HepG2 (cell line): ENCODE measurements around the gene CYP4A22. TPM values are rescaled to one million over a fixed set of nuclear protein-coding genes. Genes with fewer than 3 reads are reported as not detected.
A peak's percentile ranks its signal among the peaks of the same experiment; 100 is the strongest.

Experiments used
- AKAP8 ChIP-seq: sonication (generic); formaldehyde crosslinking; IDR thresholded peaks from 2 replicates; pipeline ENCODE4 v1.5.1; 2020; ENCODE audit warnings: mild to moderate bottlenecking, missing genetic modification reagents
- FOXO4 ChIP-seq: sonication (generic); formaldehyde crosslinking; conservative IDR thresholded peaks from 2 replicates; pipeline ENCODE4 v1.8.1; 2023; ENCODE audit warnings: missing genetic modification reagents
- HINFP ChIP-seq: sonication (generic); formaldehyde crosslinking; IDR thresholded peaks from 2 replicates; pipeline ENCODE4 v1.4.0; 2020; ENCODE audit warnings: low read depth, mild to moderate bottlenecking, missing genetic modification reagents
- KDM1A ChIP-seq: IDR thresholded peaks from 2 replicates; pipeline ENCODE4 v1.6.1; 2016; ENCODE audit warnings: missing compliant biosample characterization
- PATZ1 ChIP-seq: sonication (generic); formaldehyde crosslinking; IDR thresholded peaks from 2 replicates; pipeline ENCODE4 v1.4.0; 2020; ENCODE audit warnings: missing genetic modification reagents
- PHF5A ChIP-seq: IDR thresholded peaks from one replicate; pipeline ENCODE4 v1.6.1; 2018; ENCODE audit warnings: low read depth, missing genetic modification reagents; ENCODE audit not compliant: unreplicated experiment
- SATB2 ChIP-seq: sonication (generic); formaldehyde crosslinking; IDR thresholded peaks from 2 replicates; pipeline ENCODE4 v1.5.0; 2020; ENCODE audit warnings: missing genetic modification reagents
- TRIM24 ChIP-seq: sonication (generic); formaldehyde crosslinking; IDR thresholded peaks from 2 replicates; pipeline ENCODE4 v1.8.0; 2022; ENCODE audit warnings: mild to moderate bottlenecking, missing genetic modification reagents
- ZBTB7B ChIP-seq: sonication (generic); formaldehyde crosslinking; IDR thresholded peaks from 2 replicates; pipeline ENCODE4 v1.4.0; 2020; ENCODE audit warnings: missing genetic modification reagents
- ZNF234 ChIP-seq: sonication (generic); formaldehyde crosslinking; conservative IDR thresholded peaks from 2 replicates; pipeline ENCODE4 v1.5.1; 2020; ENCODE audit warnings: mild to moderate bottlenecking, missing genetic modification reagents
- ZNF292 ChIP-seq: sonication (generic); formaldehyde crosslinking; IDR thresholded peaks from 2 replicates; pipeline ENCODE4 v1.8.1; 2022; ENCODE audit warnings: mild to moderate bottlenecking, low read depth, missing genetic modification reagents, borderline replicate concordance
- ZNF337 ChIP-seq: sonication (generic); formaldehyde crosslinking; IDR thresholded peaks from 2 replicates; pipeline ENCODE4 v1.5.1; 2020; ENCODE audit warnings: missing genetic modification reagents, low read depth, mild to moderate bottlenecking, borderline replicate concordance
- ZNF383 ChIP-seq: sonication (generic); formaldehyde crosslinking; IDR thresholded peaks from 2 replicates; pipeline ENCODE4 v1.4.0; 2020; ENCODE audit warnings: missing genetic modification reagents, mild to moderate bottlenecking, borderline replicate concordance
- ZNF546 ChIP-seq: sonication (generic); formaldehyde crosslinking; conservative IDR thresholded peaks from 2 replicates; pipeline ENCODE4 v1.8.1; 2023; ENCODE audit warnings: mild to moderate bottlenecking, missing genetic modification reagents
- ZNF598 ChIP-seq: sonication (generic); formaldehyde crosslinking; IDR thresholded peaks from 2 replicates; pipeline ENCODE4 v1.5.1; 2020; ENCODE audit warnings: mild to moderate bottlenecking, missing genetic modification reagents, borderline replicate concordance
- ZNF7 ChIP-seq: IDR thresholded peaks from 2 replicates; pipeline ENCODE4 v1.6.1; 2016; ENCODE audit warnings: missing biosample characterization, missing genetic modification reagents
- polyA plus RNA-seq, 8 experiments: library from polyadenylated mRNA; depleted of rRNA in 3 of 8; stranded (reverse) in 7 of 8; unstranded in 1 of 8; fragments of >200 nt; fragmentation: Illumina TruSeq in 4 of 8; extraction: Trizol in 4 of 8; gene quantifications; 2 replicates each; pipeline versions ENCODE4 v1.2.1 to v1.2.3, GENCODE V29; 2011 to 2016; ENCODE audit warnings: low read depth in 4 of 8, missing spikeins in 1 of 8, mixed read lengths in 1 of 8; ENCODE audit not compliant: insufficient read depth in 1 of 8
- total RNA-seq, 5 experiments: library from RNA; depleted of rRNA; stranded (reverse); fragments of >200 nt; fragmentation: Illumina TruSeq; extraction: Trizol; gene quantifications; 2 replicates each; pipeline ENCODE4 v1.2.3, GENCODE V29; 2016; ENCODE audit warnings: low read depth in 1 of 5
- TF ChIP-seq, protein P1 (sequence below): sonication (generic); formaldehyde crosslinking; IDR thresholded peaks from 2 replicates; pipeline ENCODE4 v1.5.0; 2020; ENCODE audit warnings: mild to moderate bottlenecking, missing genetic modification reagents, borderline replicate concordance
- TF ChIP-seq, protein P2 (sequence below): sonication (generic); formaldehyde crosslinking; IDR thresholded peaks from 2 replicates; pipeline ENCODE4 v1.5.1; 2020; ENCODE audit warnings: missing genetic modification reagents, mild to moderate bottlenecking, borderline replicate concordance
- TF ChIP-seq, protein P3 (sequence below): sonication (generic); formaldehyde crosslinking; IDR thresholded peaks from 2 replicates; pipeline ENCODE4 v1.8.1; 2023; ENCODE audit warnings: missing genetic modification reagents, mild to moderate bottlenecking, borderline replicate concordance

CYP4A22 gene
- total and polyA plus RNA-seq, 2 of the 13 experiments (the other 11 are each of a cell fraction or from before 2014, with no cell fraction given) = not detected

DNA sequence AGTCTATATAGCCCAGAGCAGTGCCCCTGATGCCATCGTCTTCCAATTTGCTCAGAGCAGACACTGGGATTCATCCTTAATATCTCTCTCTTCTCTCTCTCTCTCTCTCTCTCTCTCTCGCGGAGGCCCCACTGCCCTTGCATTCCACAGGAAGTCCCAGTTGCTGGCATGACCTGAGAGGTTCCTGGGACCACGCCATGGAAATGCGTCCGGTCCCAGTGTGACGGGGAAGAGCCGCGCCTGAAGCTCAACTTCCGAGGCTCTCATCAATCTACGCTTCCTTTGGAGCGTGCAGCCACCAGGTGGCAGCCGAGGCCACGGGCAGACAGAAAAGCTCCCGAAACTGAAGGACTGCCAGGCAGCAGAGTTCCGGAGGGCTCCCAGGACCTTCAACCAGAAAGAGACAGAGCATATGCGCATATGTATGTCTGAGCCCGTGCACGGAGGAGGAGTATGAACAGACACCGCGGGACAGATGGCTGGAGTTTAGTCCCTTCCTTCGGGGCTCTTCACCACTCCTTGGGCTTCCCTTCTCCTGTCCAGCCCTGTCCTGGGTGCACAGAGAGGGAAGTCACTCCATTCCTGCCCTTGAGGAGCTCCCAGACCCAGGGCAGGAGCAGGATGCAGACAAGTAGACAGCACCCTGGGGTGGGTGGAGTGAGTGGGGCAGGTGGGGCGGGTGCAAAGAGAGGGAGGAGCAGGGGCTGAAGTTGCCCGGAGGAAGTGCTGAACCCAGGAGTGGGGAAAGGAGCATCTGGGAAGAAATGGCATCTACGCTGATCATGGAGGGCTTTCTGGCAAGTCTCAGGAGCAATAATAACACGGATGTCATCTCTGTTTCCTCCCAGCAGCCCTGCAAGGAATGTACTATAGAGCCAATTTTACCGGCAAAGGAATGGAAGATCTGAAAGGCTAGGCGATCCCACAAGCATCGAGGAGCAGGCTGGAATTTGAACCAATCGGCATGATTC is 42.1 kb downstream of the CYP4A22 start (continued):
- TF ChIP-seq ZNF7 (CRISPR knock-in tag) (no peak), FOXO4 (CRISPR knock-in tag) (no peak), ZBTB7B (CRISPR knock-in tag) (peak; percentile 44; the same call in 1 of the 2 replicates), TRIM24 (CRISPR knock-in tag) (no peak), PHF5A (CRISPR knock-in tag) (peak; percentile 32), ZNF234 (0 out of 2 replicates have a peak, but pooled peaks have one; percentile 36), AKAP8 (no peak), ZNF383 (CRISPR knock-in tag) (no peak), ZNF598 (CRISPR knock-in tag) (no peak), SATB2 (CRISPR knock-in tag) (no peak), KDM1A (0 out of 2 replicates have a peak, but pooled peaks have one; percentile 10), ZNF292 (CRISPR knock-in tag) (peak; percentile 14; the same call in 1 of the 2 replicates), ZNF337 (no peak), ZNF546 (CRISPR knock-in tag) (no peak), HINFP (CRISPR knock-in tag) (0 out of 2 replicates have a peak, but pooled peaks have one; percentile 63), PATZ1 (CRISPR knock-in tag) (no peak)
- TF ChIP-seq, protein P1, sequence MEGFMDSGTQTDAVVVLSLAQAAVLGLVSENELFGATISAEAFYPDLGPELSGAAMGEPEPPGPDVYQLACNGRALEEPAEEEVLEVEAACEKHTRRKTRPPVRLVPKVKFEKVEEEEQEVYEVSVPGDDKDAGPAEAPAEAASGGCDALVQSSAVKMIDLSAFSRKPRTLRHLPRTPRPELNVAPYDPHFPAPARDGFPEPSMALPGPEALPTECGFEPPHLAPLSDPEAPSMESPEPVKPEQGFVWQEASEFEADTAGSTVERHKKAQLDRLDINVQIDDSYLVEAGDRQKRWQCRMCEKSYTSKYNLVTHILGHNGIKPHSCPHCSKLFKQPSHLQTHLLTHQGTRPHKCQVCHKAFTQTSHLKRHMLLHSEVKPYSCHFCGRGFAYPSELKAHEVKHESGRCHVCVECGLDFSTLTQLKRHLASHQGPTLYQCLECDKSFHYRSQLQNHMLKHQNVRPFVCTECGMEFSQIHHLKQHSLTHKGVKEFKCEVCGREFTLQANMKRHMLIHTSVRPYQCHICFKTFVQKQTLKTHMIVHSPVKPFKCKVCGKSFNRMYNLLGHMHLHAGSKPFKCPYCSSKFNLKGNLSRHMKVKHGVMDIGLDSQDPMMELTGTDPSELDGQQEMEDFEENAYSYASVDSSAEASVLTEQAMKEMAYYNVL (CRISPR knock-in tag) = peak; percentile 74; the same call in 1 of the 2 replicates
- TF ChIP-seq, protein P2, sequence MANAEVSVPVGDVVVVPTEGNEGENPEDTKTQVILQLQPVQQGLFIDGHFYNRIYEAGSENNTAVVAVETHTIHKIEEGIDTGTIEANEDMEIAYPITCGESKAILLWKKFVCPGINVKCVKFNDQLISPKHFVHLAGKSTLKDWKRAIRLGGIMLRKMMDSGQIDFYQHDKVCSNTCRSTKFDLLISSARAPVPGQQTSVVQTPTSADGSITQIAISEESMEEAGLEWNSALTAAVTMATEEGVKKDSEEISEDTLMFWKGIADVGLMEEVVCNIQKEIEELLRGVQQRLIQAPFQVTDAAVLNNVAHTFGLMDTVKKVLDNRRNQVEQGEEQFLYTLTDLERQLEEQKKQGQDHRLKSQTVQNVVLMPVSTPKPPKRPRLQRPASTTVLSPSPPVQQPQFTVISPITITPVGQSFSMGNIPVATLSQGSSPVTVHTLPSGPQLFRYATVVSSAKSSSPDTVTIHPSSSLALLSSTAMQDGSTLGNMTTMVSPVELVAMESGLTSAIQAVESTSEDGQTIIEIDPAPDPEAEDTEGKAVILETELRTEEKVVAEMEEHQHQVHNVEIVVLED (CRISPR knock-in tag) = no peak
- TF ChIP-seq, protein P3, sequence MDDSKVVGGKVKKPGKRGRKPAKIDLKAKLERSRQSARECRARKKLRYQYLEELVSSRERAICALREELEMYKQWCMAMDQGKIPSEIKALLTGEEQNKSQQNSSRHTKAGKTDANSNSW (CRISPR knock-in tag) = no peak
